Duodenal mucosa (tissue), 2 donors: ENCODE measurements around the gene PHF21B.

Experiments used
- H3K27ac ChIP-seq: one replicate; pipeline ENCODE4 v1.7.0; 2013; ENCODE audit warnings: low read depth, low read length
- H3K27me3 ChIP-seq, 2 donors: one replicate each; pipeline ENCODE4 v1.7.0; 2013; ENCODE audit warnings: low read length in 2 of 2, control low read depth in 1 of 2; ENCODE audit not compliant: insufficient read depth in 2 of 2, control insufficient read depth in 1 of 2
- H3K36me3 ChIP-seq, 2 donors: one replicate each; pipeline ENCODE4 v1.7.0; 2013; ENCODE audit warnings: low read length in 2 of 2, control low read depth in 1 of 2; ENCODE audit not compliant: insufficient read depth in 2 of 2, control insufficient read depth in 1 of 2
- H3K4me1 ChIP-seq, 2 donors: one replicate each; pipeline ENCODE4 v1.7.0; 2013; ENCODE audit warnings: low read length in 2 of 2, control low read depth in 1 of 2; ENCODE audit not compliant: insufficient read depth in 2 of 2, control insufficient read depth in 1 of 2
- H3K4me3 ChIP-seq, 2 donors: one replicate each; pipeline ENCODE4 v1.7.0; 2013; ENCODE audit warnings: low read length in 2 of 2, low read depth in 1 of 2
- H3K9ac ChIP-seq, 2 donors: one replicate each; pipeline ENCODE4 v1.7.0; 2013; ENCODE audit warnings: low read length in 2 of 2, low read depth in 1 of 2
- H3K9me3 ChIP-seq, 2 donors: one replicate each; pipeline ENCODE4 v1.7.0; 2013; ENCODE audit warnings: low read length in 2 of 2, control low read depth in 1 of 2; ENCODE audit not compliant: control insufficient read depth in 1 of 2

Gene PHF21B

DNA sequence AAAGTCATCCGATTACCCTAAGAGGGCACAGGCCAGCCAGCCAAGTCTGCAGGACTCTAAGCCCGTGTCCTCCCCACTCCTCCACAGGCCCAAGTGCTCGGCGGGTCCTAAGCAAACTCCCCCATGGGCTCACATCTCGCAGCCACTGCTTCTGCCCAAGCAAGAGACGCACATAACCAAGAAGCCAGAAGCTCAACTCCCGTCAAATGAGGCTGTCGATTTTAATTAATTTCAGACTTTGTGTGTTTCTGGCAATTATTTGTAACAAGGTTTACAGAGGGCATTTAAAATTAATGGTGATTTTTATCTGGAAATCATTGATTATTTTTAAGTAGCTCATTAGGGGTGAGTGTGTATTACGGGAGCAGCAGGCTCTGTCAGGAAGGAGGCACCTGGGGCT lies 27.4 kb downstream of the PHF21B start:
- Histone ChIP-seq H3K9ac (no peak overlapping the region), H3K36me3 (no peaks in the 10 kb centered on the region), H3K4me3 (no peak overlapping the region), H3K4me1 (no peaks in the 10 kb centered on the region), H3K9me3 (no peaks in the 10 kb centered on the region), H3K27ac (no peak overlapping the region), H3K27me3 (peaks cover 0 to 6% of the 10 kb centered on the region in 2 donors)

DNA sequence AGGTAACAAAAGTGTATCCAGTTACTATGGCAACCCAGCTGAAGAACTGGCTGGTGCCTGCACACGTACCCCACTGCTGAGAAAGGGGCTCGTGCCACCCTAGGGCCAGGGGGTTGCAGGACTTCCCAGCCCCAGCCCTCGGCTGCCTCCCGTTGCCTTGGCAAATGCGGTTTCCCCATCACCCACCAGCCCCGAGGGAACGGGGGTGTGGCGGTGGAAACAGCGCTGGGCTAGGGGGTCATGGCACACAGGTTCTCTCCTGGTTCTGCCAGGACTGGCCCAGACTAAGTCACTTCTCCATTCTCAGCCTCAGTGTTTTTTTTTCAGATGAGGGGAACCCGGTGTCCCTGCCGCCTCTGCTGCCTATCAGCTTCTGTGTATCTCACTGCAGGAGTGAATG lies 27.9 kb downstream of the PHF21B start:
- no peaks in the 10 kb centered on the region for H3K9me3 ChIP-seq
- H3K27ac ChIP-seq = no peak overlapping the region
- peaks cover 0 to 6% of the 10 kb centered on the region in 2 donors for H3K27me3 ChIP-seq
- H3K9ac ChIP-seq = no peak overlapping the region
- no peaks in the 10 kb centered on the region for H3K4me1 ChIP-seq
- no peak overlapping the region for H3K4me3 ChIP-seq
- H3K36me3 ChIP-seq = no peaks in the 10 kb centered on the region

DNA sequence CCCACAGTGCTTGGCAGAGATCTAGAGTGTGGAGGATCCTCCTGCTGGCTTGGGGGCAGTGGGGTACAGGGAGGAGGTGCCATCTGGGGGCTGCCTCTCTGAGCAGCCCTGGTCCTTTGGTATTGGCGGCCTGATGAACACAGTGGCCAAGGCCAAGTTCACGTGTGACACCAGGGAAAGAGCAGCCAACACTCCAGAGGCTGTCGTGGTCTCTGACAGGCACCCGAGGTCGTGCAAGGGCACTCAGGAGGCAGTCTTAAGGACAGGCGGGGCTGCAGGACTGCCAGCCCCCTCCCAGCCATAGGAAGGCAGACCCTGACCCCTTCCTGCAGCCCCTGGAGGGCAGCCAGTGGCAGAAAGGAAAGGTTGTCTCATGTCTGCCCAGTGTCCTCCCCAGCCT lies 30.7 kb downstream of the PHF21B start:
- no peaks in the 10 kb centered on the region for H3K4me1 ChIP-seq
- H3K27ac ChIP-seq = no peak overlapping the region
- H3K4me3 ChIP-seq = no peak overlapping the region
- peaks cover 0 to 8% of the 10 kb centered on the region in 2 donors for H3K27me3 ChIP-seq
- H3K9ac ChIP-seq = no peak overlapping the region
- H3K9me3 ChIP-seq = no peaks in the 10 kb centered on the region
- H3K36me3 ChIP-seq = no peaks in the 10 kb centered on the region

DNA sequence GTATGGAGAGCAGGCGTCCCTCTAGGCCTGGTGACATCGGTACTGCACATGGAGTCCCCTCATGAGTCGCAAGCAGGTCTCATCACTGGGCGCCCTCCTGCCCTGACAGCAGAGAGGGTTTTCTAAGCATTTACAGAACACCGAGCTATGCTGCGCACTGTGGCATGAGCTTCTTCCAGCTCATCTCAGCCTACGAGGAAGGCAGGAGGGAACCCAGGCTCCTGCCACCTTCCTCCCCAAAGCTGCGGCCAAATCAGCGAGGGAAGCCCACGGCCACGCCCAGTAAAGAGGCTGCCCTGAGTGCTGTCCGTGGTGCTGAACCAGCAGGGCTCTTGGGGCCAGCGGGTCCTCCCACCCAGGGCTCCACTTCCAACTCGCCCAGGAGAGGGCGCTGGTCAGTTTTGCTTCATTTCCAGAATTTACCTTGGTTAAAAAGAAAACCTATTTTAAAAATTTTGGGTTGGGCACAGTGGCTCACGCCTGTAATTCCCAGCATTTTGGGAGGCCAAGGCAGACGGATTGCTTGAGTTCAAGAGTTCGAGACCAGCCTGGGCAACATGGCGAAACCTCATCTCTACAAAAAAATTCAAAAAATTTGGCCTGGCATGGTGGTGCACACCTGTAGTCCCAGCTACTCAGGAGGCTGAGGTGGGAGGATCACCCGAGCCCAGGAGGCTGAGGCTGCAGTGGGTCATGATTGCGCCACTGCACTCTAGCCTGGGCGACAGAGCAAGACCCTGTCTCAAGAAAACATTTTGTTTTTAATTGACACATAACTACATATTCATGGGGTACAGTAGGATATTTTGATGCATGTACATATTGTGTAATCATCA lies 34.2 kb downstream of the PHF21B start:
- no peaks in the 10 kb centered on the region for H3K4me1 ChIP-seq
- no peak overlapping the region for H3K4me3 ChIP-seq
- peaks cover 0 to 2% of the 10 kb centered on the region in 2 donors for H3K27me3 ChIP-seq
- H3K9ac ChIP-seq = no peak overlapping the region
- H3K27ac ChIP-seq = no peak overlapping the region
- no peaks in the 10 kb centered on the region for H3K36me3 ChIP-seq
- H3K9me3 ChIP-seq = no peaks in the 10 kb centered on the region

DNA sequence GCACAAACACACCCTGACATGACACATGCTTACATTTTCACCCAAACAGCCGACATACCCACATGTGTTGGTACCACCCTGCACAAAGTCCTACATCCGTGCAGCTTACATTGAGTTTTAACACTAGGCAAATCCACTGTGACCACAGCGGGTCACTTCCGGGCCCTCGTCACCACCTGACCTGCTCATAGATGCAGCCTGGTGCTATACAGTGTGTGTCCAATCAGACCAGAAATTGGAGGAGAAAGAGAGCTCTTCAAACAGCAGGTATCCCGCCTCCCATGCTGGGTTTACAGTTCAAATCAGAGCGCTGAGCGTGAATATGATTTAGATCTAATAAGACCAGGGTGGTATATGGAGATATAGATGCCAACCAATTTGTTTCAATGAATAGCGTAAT lies 35.4 kb downstream of the PHF21B start:
- no peaks in the 10 kb centered on the region for H3K4me1 ChIP-seq
- no peaks in the 10 kb centered on the region for H3K36me3 ChIP-seq
- no peak overlapping the region for H3K9ac ChIP-seq
- no peak overlapping the region for H3K4me3 ChIP-seq
- no peak overlapping the region for H3K27ac ChIP-seq
- H3K9me3 ChIP-seq = no peaks in the 10 kb centered on the region
- peaks cover 0 to 2% of the 10 kb centered on the region in 2 donors for H3K27me3 ChIP-seq

DNA sequence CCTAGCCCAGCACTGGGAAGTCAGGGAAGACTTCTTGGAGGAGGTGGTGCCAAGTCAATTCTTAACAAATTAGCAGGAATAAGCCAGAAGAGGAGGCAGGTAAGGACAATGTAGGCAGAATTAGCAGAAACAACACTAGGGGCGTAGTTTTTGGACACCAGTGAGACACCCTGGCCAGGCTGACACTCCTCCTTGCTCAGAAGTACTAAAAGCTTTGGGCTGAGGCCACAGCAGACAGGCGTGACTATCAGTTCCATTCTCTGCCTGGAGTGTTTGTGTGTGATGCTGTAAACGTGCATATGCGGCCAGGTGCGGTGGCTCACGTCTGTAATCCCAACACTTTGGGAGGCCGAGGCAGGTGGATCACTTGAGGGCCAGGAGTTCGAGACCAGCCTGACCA lies 36.0 kb downstream of the PHF21B start:
- H3K27me3 ChIP-seq = peaks cover 0 to 2% of the 10 kb centered on the region in 2 donors
- H3K36me3 ChIP-seq = no peaks in the 10 kb centered on the region
- H3K9ac ChIP-seq = no peak overlapping the region
- no peak overlapping the region for H3K4me3 ChIP-seq
- no peaks in the 10 kb centered on the region for H3K4me1 ChIP-seq
- H3K9me3 ChIP-seq = no peaks in the 10 kb centered on the region
- H3K27ac ChIP-seq = no peak overlapping the region

DNA sequence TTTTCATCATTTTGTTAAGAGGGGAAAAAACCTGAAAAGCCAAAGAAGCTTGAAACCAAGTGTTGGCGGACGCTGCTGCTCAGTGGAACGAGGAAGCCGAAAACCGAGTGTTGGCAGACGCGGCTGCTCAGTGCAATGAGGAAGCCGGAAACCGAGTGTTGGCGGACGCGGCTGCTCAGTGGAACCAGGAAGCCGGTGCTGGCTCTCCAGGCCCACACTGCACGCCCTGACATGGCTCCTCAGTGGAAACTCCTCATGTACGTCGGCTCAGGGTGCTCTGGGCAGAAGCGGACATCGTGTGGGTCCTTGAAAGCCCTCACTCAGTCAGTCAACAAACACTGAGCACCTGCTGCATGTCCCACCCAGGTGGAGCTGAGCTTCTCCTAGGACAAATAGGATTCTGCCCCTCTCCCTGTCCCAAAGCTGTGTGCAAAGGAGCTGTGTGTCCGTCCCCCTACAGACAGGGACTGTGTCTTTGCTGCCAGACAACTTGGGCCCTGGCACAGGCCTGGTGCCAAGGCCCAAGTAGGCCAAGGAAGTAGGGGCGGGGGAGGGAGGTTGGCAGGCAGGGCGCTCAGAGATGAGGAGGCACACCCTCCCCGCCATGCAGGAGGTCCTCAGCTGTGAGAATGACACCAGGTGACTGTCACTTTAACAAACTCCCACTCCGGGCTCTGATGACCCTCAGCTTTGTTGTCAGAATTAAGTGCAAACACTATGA lies 37.3 kb downstream of the PHF21B start:
- Histone ChIP-seq H3K27ac (no peak overlapping the region), H3K36me3 (no peaks in the 10 kb centered on the region), H3K27me3 (peaks cover 0 to 2% of the 10 kb centered on the region in 2 donors), H3K4me1 (no peaks in the 10 kb centered on the region), H3K4me3 (no peak overlapping the region), H3K9ac (no peak overlapping the region), H3K9me3 (no peaks in the 10 kb centered on the region)

DNA sequence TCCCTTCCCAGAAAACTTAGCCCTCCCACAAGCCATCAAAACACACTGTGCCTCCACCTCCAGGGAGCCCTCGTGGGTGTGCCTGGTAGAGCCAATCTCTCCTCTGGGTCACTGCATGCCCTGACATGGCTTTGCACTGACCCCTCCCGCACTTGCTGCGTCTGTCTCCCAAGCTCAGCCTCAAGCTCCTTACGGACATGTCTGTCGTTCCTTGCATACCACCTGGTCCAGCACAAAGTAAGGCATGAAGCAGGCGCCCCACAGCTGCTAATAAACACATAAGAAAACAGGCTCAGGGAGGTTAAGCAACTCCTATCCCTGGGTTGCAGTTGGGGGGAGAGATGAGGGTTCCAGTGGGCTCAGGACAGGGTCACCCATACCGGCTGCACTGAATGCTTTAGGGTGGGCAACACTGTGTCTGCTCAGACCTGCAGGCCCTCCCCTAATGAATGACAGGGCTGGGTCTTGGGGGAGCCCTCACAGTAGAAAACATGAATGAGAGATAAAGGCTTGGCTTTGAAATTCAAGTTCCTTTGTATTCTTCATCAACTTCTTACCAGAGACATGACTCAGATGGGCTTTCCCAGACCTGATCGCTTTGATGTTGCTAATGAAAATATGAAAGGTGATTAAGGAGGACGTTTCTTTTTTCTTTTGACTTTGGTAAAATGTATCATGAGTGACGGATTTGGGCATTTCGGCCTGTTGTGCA lies 38.0 kb downstream of the PHF21B start:
- Histone ChIP-seq H3K36me3 (no peaks in the 10 kb centered on the region), H3K9ac (no peak overlapping the region), H3K27ac (no peak overlapping the region), H3K4me1 (no peaks in the 10 kb centered on the region), H3K9me3 (no peaks in the 10 kb centered on the region), H3K27me3 (peaks cover 0 to 2% of the 10 kb centered on the region in 2 donors), H3K4me3 (no peak overlapping the region)

DNA sequence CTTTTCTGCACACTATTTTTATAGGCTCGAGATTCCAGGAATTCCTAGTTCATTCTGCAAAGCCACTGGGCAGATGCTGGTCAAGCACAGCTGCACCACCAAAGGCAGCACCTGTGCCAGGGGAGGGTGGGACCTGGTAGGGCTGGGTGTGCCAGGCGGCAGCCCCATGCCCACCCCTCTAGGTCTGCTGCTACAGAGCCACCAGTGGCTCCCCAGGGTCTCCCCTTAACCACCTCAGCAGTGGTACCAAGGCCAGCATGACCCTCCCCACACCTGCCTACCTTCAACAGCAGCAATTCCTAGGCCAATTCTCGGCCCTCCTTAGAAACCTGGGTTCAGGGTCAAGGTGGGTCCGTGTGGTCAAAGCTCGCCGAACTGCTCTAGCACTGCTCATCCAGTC lies 39.5 kb downstream of the PHF21B start:
- H3K4me1 ChIP-seq = no peaks in the 10 kb centered on the region
- no peaks in the 10 kb centered on the region for H3K36me3 ChIP-seq
- no peak overlapping the region for H3K4me3 ChIP-seq
- peaks cover 0 to 2% of the 10 kb centered on the region in 2 donors for H3K27me3 ChIP-seq
- no peak overlapping the region for H3K27ac ChIP-seq
- H3K9ac ChIP-seq = no peak overlapping the region
- H3K9me3 ChIP-seq = no peaks in the 10 kb centered on the region

DNA sequence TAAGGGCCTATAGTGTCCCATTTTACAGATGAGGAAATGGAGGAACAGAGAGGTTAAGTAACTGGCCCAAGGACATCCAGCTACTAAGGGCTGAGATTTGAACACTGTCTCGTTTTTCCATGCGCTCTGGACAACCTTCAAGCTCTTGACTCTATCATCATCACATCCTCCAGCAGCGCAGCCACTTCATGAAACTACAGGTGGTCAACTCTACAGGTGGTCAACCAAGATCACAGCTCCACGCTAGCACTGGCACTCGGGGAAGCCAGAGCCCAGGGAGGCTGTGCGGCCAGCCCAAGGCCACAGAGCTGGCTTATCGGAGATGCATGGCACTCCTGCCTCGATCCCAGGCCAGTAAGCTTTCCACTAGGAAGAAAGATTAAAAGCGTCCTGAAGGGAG lies 40.0 kb downstream of the PHF21B start:
- no peak overlapping the region for H3K9ac ChIP-seq
- no peaks in the 10 kb centered on the region for H3K36me3 ChIP-seq
- no peak overlapping the region for H3K27ac ChIP-seq
- H3K4me3 ChIP-seq = no peak overlapping the region
- H3K4me1 ChIP-seq = no peaks in the 10 kb centered on the region
- no peaks in the 10 kb centered on the region for H3K9me3 ChIP-seq
- H3K27me3 ChIP-seq = no peaks in the 10 kb centered on the region
